ENCODE data around the gene SORCS2. TPM values are rescaled to one million over a fixed set of nuclear protein-coding genes. Genes with fewer than 3 reads are reported as not detected.

The SORCS2 gene
- total and polyA plus RNA-seq, 2 of the 8 experiments (the other 6 are each of a cell fraction or from before 2014, with no cell fraction given) = 0.36 to 1.8 TPM

GRCh38 chr4:7159923-7160322 lies 32.4 kb upstream of the SORCS2 start:
- Histone ChIP-seq H3K36me3 (ENCODE audit: control insufficient read depth in 2 of 4, insufficient read depth in 4 of 4, low read length in 3 of 4) (no peaks in the 10 kb centered on the region), H3K79me2 (ENCODE audit: control insufficient read depth in 1 of 2, insufficient read depth in 2 of 2, low read length in 2 of 2) (no peaks in the 10 kb centered on the region), H3K18ac (ENCODE audit: extremely low read depth, low read length) (no peak overlapping the region), H3K14ac (ENCODE audit: insufficient read length) (no peak overlapping the region), H4K91ac (replicated peaks; ENCODE audit: insufficient read length, low read length) (no peak overlapping the region), H4K8ac (ENCODE audit: extremely low read depth, insufficient read depth, low read length) (no peak overlapping the region), H2BK5ac (ENCODE audit: low read depth, low read length) (no peak overlapping the region), H3K79me1 (ENCODE audit: low read depth, low read length) (no peaks in the 10 kb centered on the region), H3K56ac (replicated peaks; ENCODE audit: insufficient read length, low read depth, low read length) (no peak overlapping the region), H2BK12ac (ENCODE audit: low read depth, low read length) (no peak overlapping the region), H2BK15ac (ENCODE audit: low read length) (no peak overlapping the region), H3K4ac (replicated peaks; ENCODE audit: insufficient read length, low read depth, low read length) (no peak overlapping the region), H3K4me1 (replicated peaks in 1 of 4; ENCODE audit: control insufficient read depth in 3 of 4, insufficient read depth in 4 of 4, low read length in 3 of 4) (no peaks in the 10 kb centered on the region; a peak in 1 of 7 replicates), H3K4me2 (ENCODE audit: insufficient read depth in 1 of 2, low read depth in 2 of 2, low read length in 2 of 2) (no peak overlapping the region), H3K27ac (ENCODE audit: low read depth, low read length) (no peak overlapping the region), H4K5ac (ENCODE audit: insufficient read length, low read depth, low read length) (no peak overlapping the region), H3K23ac (ENCODE audit: insufficient read length) (no peak overlapping the region), H3K9ac (replicated peaks in 1 of 4; ENCODE audit: extremely low read depth in 1 of 4, low read depth in 3 of 4, low read length in 3 of 4) (no peak overlapping the region), H3K23me2 (ENCODE audit: low read depth, low read length) (no peaks in the 10 kb centered on the region), H4K20me1 (replicated peaks in 1 of 2; ENCODE audit: control insufficient read depth in 1 of 2, insufficient read depth in 2 of 2, low read length in 2 of 2) (no peaks in the 10 kb centered on the region), H2AFZ (ENCODE audit: low read length) (no peak overlapping the region), H3K9me3 (ENCODE audit: insufficient read depth in 2 of 2, low read depth in 1 of 2, low read length in 1 of 2) (no peaks in the 10 kb centered on the region), H3K4me3 (ENCODE audit: extremely low read depth in 1 of 4, insufficient read depth in 2 of 4, low read depth in 3 of 4, low read length in 4 of 4) (no peak overlapping the region), H2BK20ac (ENCODE audit: low read length) (no peak overlapping the region), H3K27me3 (replicated peaks in 1 of 4; ENCODE audit: control insufficient read depth in 3 of 4, extremely low read depth in 1 of 4, insufficient read depth in 3 of 4, low read length in 3 of 4) (no peaks in the 10 kb centered on the region), H2AK5ac (ENCODE audit: low read depth, low read length) (no peak overlapping the region), H2BK120ac (replicated peaks; ENCODE audit: low read depth, low read length) (no peak overlapping the region)
- no peak for DNase-seq (ENCODE audit: low read depth in 1 of 2, low spot score in 2 of 2)
- WGBS, 2 experiments (ENCODE audit: extremely low coverage in 1 of 2, insufficient coverage in 1 of 2, insufficient read length in 1 of 2, insufficient replicate concordance in 2 of 2, low coverage in 1 of 2, low lambda C conversion rate in 2 of 2, missing lambda C conversion rate in 1 of 2) = 88% methylated on average over 6 of the region's 6 CpGs; no CpG with 5 or more reads in 1 of the 2 experiments
- CTCF ChIA-PET (ENCODE audit: partially characterized antibody) = interaction anchor here (1.1 to 1.2 kb wide), 2 partner anchors 13 to 30 kb away, joined by 3 to 4 read pairs; no protein-coding TSS in a partner anchor
- POLR2A ChIA-PET (ENCODE audit: partially characterized antibody) = interaction anchor here (0.6 kb wide), 1 partner anchor 66 kb away, joined by 4 read pairs; no protein-coding TSS in a partner anchor
- FAIRE-seq = no peak
- TF ChIP-seq E2F6 (IDR thresholded peaks at IDR 0.05) = no peak
- no peak for TF ChIP-seq CTCF (IDR thresholded peaks at IDR 0.05; ENCODE audit: control extremely low read depth in 1 of 3, insufficient read depth in 1 of 3, low read depth in 1 of 3, low read length in 3 of 3)
- no peak for TF ChIP-seq CTBP2 (IDR thresholded peaks at IDR 0.05; ENCODE audit: borderline replicate concordance, insufficient read depth, insufficient read length, low read length)
- no peak for TF ChIP-seq USF2 (IDR thresholded peaks at IDR 0.05; ENCODE audit: low read length)
- TF ChIP-seq ATF3 (IDR thresholded peaks at IDR 0.05; ENCODE audit: insufficient read depth, low read depth, low read length) = no peak
- no peak for TF ChIP-seq SRF (IDR thresholded peaks at IDR 0.05; ENCODE audit: low read depth, low read length)
- TF ChIP-seq GTF2F1 (IDR thresholded peaks at IDR 0.05; ENCODE audit: borderline replicate concordance, low read depth, low read length) = no peak
- no peak for TF ChIP-seq SAP30 (IDR thresholded peaks at IDR 0.05; ENCODE audit: insufficient read depth, insufficient replicate concordance, low read length)
